Measurements from ENCODE around the gene SLC7A7. TPM values are rescaled to one million over a fixed set of nuclear protein-coding genes. Genes with fewer than 3 reads are reported as not detected.
A peak's percentile ranks its signal among the peaks of the same experiment; 100 is the strongest.

The SLC7A7 gene
- total RNA-seq, 1 experiment from 2014 or later: 3.1 TPM

DNA sequence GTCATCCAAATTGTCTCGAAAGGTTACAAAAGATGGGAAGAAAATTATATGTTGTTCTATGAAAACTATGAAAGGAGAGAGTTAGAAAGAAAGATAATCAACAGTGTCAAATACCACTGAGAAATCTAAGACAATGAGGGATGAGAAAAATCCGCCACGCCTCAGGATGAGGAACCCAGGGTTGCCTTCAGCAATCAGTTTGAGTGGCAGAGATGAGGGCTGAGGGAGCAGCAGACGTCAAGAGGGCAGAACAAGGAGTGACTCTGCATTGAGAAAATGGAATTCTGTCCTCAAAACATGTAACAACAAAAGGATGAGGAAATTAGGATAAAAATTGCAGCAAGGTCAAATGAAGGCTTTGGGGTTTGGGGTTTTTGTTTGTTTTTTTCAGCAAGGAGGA is 67.0 kb downstream of the SLC7A7 start:
- Histone ChIP-seq H2BK12ac (ENCODE audit: insufficient read length, low read depth, low read length) (no peak overlapping the region), H3K9ac (ENCODE audit: extremely low read depth, insufficient read length, low read length) (no peak overlapping the region), H4K5ac (ENCODE audit: insufficient read length, low read depth, low read length) (no peak overlapping the region), H3K4me2 (ENCODE audit: insufficient read depth, insufficient read length, low read length) (no peak overlapping the region), H3K18ac (ENCODE audit: insufficient read length, low read depth, low read length) (no peak overlapping the region), H2BK15ac (ENCODE audit: low read depth, low read length) (no peak overlapping the region), H3K27me3 (ENCODE audit: insufficient read depth, low read length) (no peaks in the 10 kb centered on the region), H3K56ac (ENCODE audit: insufficient read length, low read depth, low read length) (no peak overlapping the region), H4K8ac (replicated peaks; ENCODE audit: insufficient read length, low read depth, low read length) (no peak overlapping the region), H3K23ac (ENCODE audit: insufficient read length, low read depth, low read length) (no peak overlapping the region), H2BK5ac (ENCODE audit: insufficient read length, low read length) (no peak overlapping the region), H3T11ph (ENCODE audit: low read length) (no peak overlapping the region), H3K9me3 (ENCODE audit: control insufficient read depth, low read depth, low read length) (no peaks in the 10 kb centered on the region), H3K79me1 (ENCODE audit: insufficient read depth, low read depth, low read length, poor library complexity, severe bottlenecking) (no peaks in the 10 kb centered on the region), H3K14ac (ENCODE audit: insufficient read depth, low read length) (no peak overlapping the region), H3K4me1 (ENCODE audit: insufficient read depth, low read length) (no peaks in the 10 kb centered on the region), H2AK5ac (ENCODE audit: insufficient read length, low read length) (no peak overlapping the region), H4K20me1 (ENCODE audit: control insufficient read depth, insufficient read depth, insufficient read length) (no peaks in the 10 kb centered on the region), H2BK120ac (ENCODE audit: low read depth, low read length, poor library complexity, severe bottlenecking) (no peak overlapping the region), H3K27ac (ENCODE audit: insufficient read length, low read depth, low read length) (no peak overlapping the region), H2BK20ac (ENCODE audit: low read depth, low read length, poor library complexity, severe bottlenecking) (no peak overlapping the region), H4K91ac (ENCODE audit: insufficient read length, low read depth, low read length) (no peak overlapping the region), H3K79me2 (ENCODE audit: insufficient read depth, low read length) (no peaks in the 10 kb centered on the region), H2AFZ (ENCODE audit: low read length) (no peak overlapping the region), H3K23me2 (ENCODE audit: insufficient read length, low read depth, low read length, poor library complexity, severe bottlenecking) (no peaks in the 10 kb centered on the region), H3K4ac (ENCODE audit: low read depth, low read length) (no peak overlapping the region)
- TF ChIP-seq CTCF (conservative IDR thresholded peaks at IDR 0.05): no peak
- H3K27me3 Mint-ChIP-seq (ENCODE audit: low read depth): peaks cover 1% of the 10 kb centered on the region; the same call in 1 of the 2 replicates
- H3K9me3 Mint-ChIP-seq: no peaks in the 10 kb centered on the region
- H3K4me3 Mint-ChIP-seq: no peak overlapping the region
- DNase-seq: no peak
- peaks cover 7 to 9% of the 10 kb centered on the region in 2 experiments for H3K4me1 Mint-ChIP-seq
- H3K36me3 Mint-ChIP-seq (ENCODE audit: insufficient read depth in 1 of 3, low read depth in 3 of 3): no peaks in the 10 kb centered on the region
- peak overlapping the region in 1 of 3 experiments; percentile 5; a peak in 1 of 7 replicates for H3K27ac Mint-ChIP-seq
- WGBS (ENCODE audit: extremely low coverage, insufficient read length, low lambda C conversion rate): no CpG with 5 or more reads among the region's 4 CpGs

Data from H9 (cell line).